Right lobe of liver (tissue), 6 donors: Measurements from ENCODE around the gene HELZ2. TPM values are rescaled to one million over a fixed set of nuclear protein-coding genes. Genes with fewer than 3 reads are reported as not detected.
"Not testable (repeated sequence)": the region's sequence is repeated elsewhere in the genome, so short reads cannot be mapped to it uniquely, and the experiment has no call there.

Experiments used
- ATAC-seq, 4 donors: fragments of 200-7000 bp; cut with Tn5 transposase; one replicate each; pipeline ENCODE4 v1.9.1; 2020; ENCODE audit warnings: mild to moderate bottlenecking in 4 of 4, moderate library complexity in 4 of 4
- DNase-seq, 3 donors: peaks; one replicate each; pipeline ENCODE4 v3.0.0-alpha.2; 2020
- H3K27ac ChIP-seq, 3 donors: fragments of 200-600 bp; one replicate each; pipeline ENCODE4 v1.8.0; 2022
- H3K27me3 ChIP-seq, 2 donors: fragments of 200-600 bp; one replicate each; pipeline ENCODE4 v1.8.0; 2022
- H3K36me3 ChIP-seq, 4 donors: fragments of 200-600 bp; sonication (generic) in 1 of 4; one replicate each; pipeline versions ENCODE4 v1.5.1 to v1.8.0; 2017 to 2022; ENCODE audit warnings: control low read depth in 1 of 4
- H3K4me1 ChIP-seq, 4 donors: fragments of 200-600 bp; sonication (generic) in 1 of 4; one replicate each; pipeline versions ENCODE4 v1.5.1 to v1.8.0; 2017 to 2022; ENCODE audit warnings: control low read depth in 1 of 4
- H3K4me3 ChIP-seq, 3 donors: fragments of 200-600 bp; one replicate each; pipeline ENCODE4 v1.8.0; 2022
- H3K9me3 ChIP-seq, 4 donors: fragments of 200-600 bp; sonication (generic) in 1 of 4; one replicate each; pipeline versions ENCODE4 v1.5.1 to v1.8.0; 2017 to 2022; ENCODE audit warnings: control low read depth in 1 of 4
- CTCF ChIP-seq, 4 donors: fragments of 200-600 bp in 3 of 4; fragments of 450-650 bp in 1 of 4; IDR thresholded peaks; one replicate each; pipeline versions ENCODE4 v1.5.1 to v1.8.0; 2016 to 2022; ENCODE audit warnings: antibody characterized with exemption in 4 of 4, mild to moderate bottlenecking in 2 of 4
- POLR2A ChIP-seq: fragments of 450-650 bp; IDR thresholded peaks from one replicate; pipeline ENCODE4 v1.6.1; 2017; ENCODE audit warnings: antibody characterized with exemption, mild to moderate bottlenecking
- WGBS: methylation state at CpG from one replicate; pipeline ENCODE4 v1.1.6; 2018; ENCODE audit warnings: low coverage, low lambda C conversion rate; ENCODE audit not compliant: insufficient coverage; ENCODE audit errors: missing lambda C conversion rate; 5-methylcytosine and 5-hydroxymethylcytosine counted together
- intact Hi-C, 2 donors: fragments of 100-400 bp; cut with DNase I; formaldehyde crosslinking; loops; one replicate each; pipeline versions ENCODE4 v1.11.2 to v1.14.1; 2022
- total RNA-seq, 6 experiments: library from RNA; depleted of rRNA in 2 of 6; stranded (reverse); fragments of >200 nt in 2 of 6; fragmentation: NEBNext Ultra II Directional in 3 of 6; extraction: Animal tissue kit (Norgen Biotek cat#: 25700) in 3 of 6; gene quantifications; one replicate each; pipeline versions ENCODE4 v1.1.0 to v1.2.4, GENCODE V29; 2016 to 2023
- donor health status: DM: no; HTN: yes; CAD: no.
- donor health status: DM: no; HTN: no; CAD: no.
- donor health status: DM: no; HTN: no; CAD: no.
- donor health status: DM: no; HTN: yes; CAD: no.
- donor health status: DM: no; HTN: yes; CAD: no.

The HELZ2 gene
- total RNA-seq, 6 experiments from 2014 or later, result 14.8 to 30.3 (median 24.1) TPM

GRCh38 chr20:63617092-63617875, 43.2 kb upstream of the HELZ2 start:
- WGBS, result 87% methylated on average over 9 of the region's 41 CpGs
- intact Hi-C loops, result no loop called here
- peak in 2 of 4 donors; percentile 17 to 18 for ATAC-seq
- Histone ChIP-seq H3K27ac (no peak overlapping the region), H3K4me3 (no peak overlapping the region), H3K4me1 (no peaks in the 10 kb centered on the region), H3K27me3 (no peaks in the 10 kb centered on the region), H3K36me3 (peaks cover 0 to 15% (median 0%) of the 10 kb centered on the region in 4 donors), H3K9me3 (no peaks in the 10 kb centered on the region)
- TF ChIP-seq POLR2A, result no peak
- TF ChIP-seq CTCF (IDR thresholded peaks at IDR 0.05), result no peak
- DNase-seq, result peak in 1 of 3 donors; percentile 19

- H3K4me3 ChIP-seq, H3K27ac ChIP-seq, H3K27me3 ChIP-seq, H3K4me1 ChIP-seq, H3K9me3 ChIP-seq, ATAC-seq, intact Hi-C loops: not testable (repeated sequence)
- 76% methylated on average over 15 of the region's 18 CpGs for WGBS
- peak in 1 of 4 donors; percentile 14 for TF ChIP-seq CTCF (IDR thresholded peaks at IDR 0.05)
- DNase-seq, result peak in 1 of 3 donors; percentile 15
- H3K36me3 ChIP-seq, result peaks cover 0 to 15% (median 0%) of the 10 kb centered on the region in 4 donors
Observed at GRCh38 chr20:63613863-63614594, 40.0 kb upstream of the HELZ2 start.

GRCh38 chr20:63612276-63612931, 38.4 kb upstream of the HELZ2 start:
- peaks cover 0 to 4% (median 0%) of the 10 kb centered on the region in 4 donors for H3K36me3 ChIP-seq
- H3K27ac ChIP-seq, result no peak overlapping the region
- DNase-seq (peak in 1 of 3 donors; percentile 22), ATAC-seq (peak in 3 of 4 donors; percentile 19 to 32 (median 29))
- intact Hi-C loops, result no loop called here
- no peak overlapping the region for H3K4me3 ChIP-seq
- no peaks in the 10 kb centered on the region for H3K4me1 ChIP-seq
- H3K9me3 ChIP-seq, result no peaks in the 10 kb centered on the region
- no peaks in the 10 kb centered on the region for H3K27me3 ChIP-seq
- TF ChIP-seq CTCF (IDR thresholded peaks at IDR 0.05) (no peak), POLR2A (no peak)
- WGBS, result 45% methylated on average over 8 of the region's 20 CpGs

- Histone ChIP-seq H3K4me3 (no peak overlapping the region), H3K9me3 (no peaks in the 10 kb centered on the region), H3K4me1 (no peaks in the 10 kb centered on the region), H3K36me3 (peaks cover 0 to 4% (median 0%) of the 10 kb centered on the region in 4 donors), H3K27me3 (no peaks in the 10 kb centered on the region), H3K27ac (no peak overlapping the region)
- intact Hi-C loops, result no loop called here
- DNase-seq (peak in 1 of 3 donors; percentile 6), ATAC-seq (no peak)
- TF ChIP-seq POLR2A, result no peak
- no peak for TF ChIP-seq CTCF (IDR thresholded peaks at IDR 0.05)
- 76% methylated on average over 2 of the region's 10 CpGs for WGBS
Observed at GRCh38 chr20:63611646-63612045, 37.6 kb upstream of the HELZ2 start.
